Activated T-cell treated with anti-CD3 and anti-CD28 coated beads, Interleukin-2, amount 50 U/mL, for 1 hour (primary cell): Measurements from ENCODE around the gene ATP6V0B.
A peak's percentile ranks its signal among the peaks of the same experiment; 100 is the strongest.

Source experiments
- DNase-seq: peaks from one replicate; pipeline ENCODE4 v3.0.0-alpha.2; 2020

ATP6V0B gene

GRCh38 chr1:43946236-43947060, 28.3 kb upstream of the ATP6V0B start, which contains the start of gene IPO13:
IPO13 (plus strand) TSS chr1:43946950; CDS start chr1:43947601, 651 bp downstream.
- peak; percentile 99 for DNase-seq

- DNase-seq = no peak
Observed at GRCh38 chr1:43947061-43947873, 27.5 kb upstream of the ATP6V0B start.

GRCh38 chr1:43947874-43948437, 26.8 kb upstream of the ATP6V0B start:
- no peak for DNase-seq

- DNase-seq = no peak
Observed at GRCh38 chr1:43949678-43950077, 25.1 kb upstream of the ATP6V0B start.

- no peak for DNase-seq
Observed at GRCh38 chr1:43951021-43951985, 23.5 kb upstream of the ATP6V0B start.

- DNase-seq = no peak
Observed at GRCh38 chr1:43952731-43953346, 21.9 kb upstream of the ATP6V0B start.

GRCh38 chr1:43953361-43953760, 21.4 kb upstream of the ATP6V0B start:
- no peak for DNase-seq

- no peak for DNase-seq
Observed at GRCh38 chr1:43954036-43954435, 20.7 kb upstream of the ATP6V0B start.

- no peak for DNase-seq
Observed at GRCh38 chr1:43956234-43956633, 18.5 kb upstream of the ATP6V0B start.

GRCh38 chr1:43957407-43958040, 17.2 kb upstream of the ATP6V0B start:
- DNase-seq = no peak

GRCh38 chr1:43958351-43959255, 16.2 kb upstream of the ATP6V0B start:
- no peak for DNase-seq

- DNase-seq = no peak
Observed at GRCh38 chr1:43960798-43961197, 14.0 kb upstream of the ATP6V0B start.

GRCh38 chr1:43961692-43962091, 13.1 kb upstream of the ATP6V0B start:
- no peak for DNase-seq

GRCh38 chr1:43962324-43962723, 12.4 kb upstream of the ATP6V0B start:
- no peak for DNase-seq

GRCh38 chr1:43963006-43963405, 11.8 kb upstream of the ATP6V0B start:
- DNase-seq = no peak

- no peak for DNase-seq
Observed at GRCh38 chr1:43963890-43964289, 10.9 kb upstream of the ATP6V0B start.

GRCh38 chr1:43965316-43965715, 9.4 kb upstream of the ATP6V0B start:
- DNase-seq = no peak

GRCh38 chr1:43968348-43968948, 6.3 kb upstream of the ATP6V0B start:
- DNase-seq = no peak

GRCh38 chr1:43969416-43969745, 5.4 kb upstream of the ATP6V0B start:
- no peak for DNase-seq
